Heart left ventricle (tissue), 16 donors: ENCODE results near the gene DUSP7. TPM values are rescaled to one million over a fixed set of nuclear protein-coding genes. Genes with fewer than 3 reads are reported as not detected.

Experiments
- ATAC-seq, 4 donors: fragments of 200-7000 bp; cut with Tn5 transposase; one replicate each; pipeline ENCODE4 v1.9.1; 2020 to 2022; ENCODE audit warnings: moderate library complexity in 4 of 4, mild to moderate bottlenecking in 3 of 4, moderate number of reproducible peaks in 1 of 4
- DNase-seq, 5 donors: peaks; one replicate each; pipeline ENCODE4 v3.0.0-alpha.2; 2020
- H3K27ac ChIP-seq, 12 donors: fragments of 200-600 bp; sonication (generic) in 4 of 12; one replicate each; pipeline versions ENCODE4 v1.5.0 to v1.8.0; 2016 to 2022; ENCODE audit warnings: mild to moderate bottlenecking in 2 of 12
- H3K27me3 ChIP-seq, 9 donors: fragments of 200-600 bp; sonication (generic) in 2 of 9; one replicate each; pipeline versions ENCODE4 v1.5.1 to v1.8.0; 2016 to 2022; ENCODE audit warnings: mild to moderate bottlenecking in 3 of 9
- H3K36me3 ChIP-seq, 9 donors: fragments of 200-600 bp; sonication (generic) in 2 of 9; one replicate each; pipeline versions ENCODE4 v1.5.0 to v1.8.0; 2018 to 2022; ENCODE audit warnings: mild to moderate bottlenecking in 2 of 9
- H3K4me1 ChIP-seq, 12 donors: fragments of 200-600 bp; sonication (generic) in 4 of 12; one replicate each; pipeline versions ENCODE4 v1.5.0 to v1.8.0; 2016 to 2022; ENCODE audit warnings: mild to moderate bottlenecking in 3 of 12
- H3K4me3 ChIP-seq, 12 donors: fragments of 200-600 bp; sonication (generic) in 4 of 12; one replicate each; pipeline versions ENCODE4 v1.5.0 to v1.8.0; 2017 to 2022; ENCODE audit warnings: mild to moderate bottlenecking in 9 of 12, moderate library complexity in 4 of 12
- H3K9me3 ChIP-seq, 12 donors: fragments of 200-600 bp; sonication (generic) in 4 of 12; one replicate each; pipeline versions ENCODE4 v1.5.0 to v1.8.0; 2016 to 2022; ENCODE audit warnings: mild to moderate bottlenecking in 1 of 12
- CTCF ChIP-seq, 12 donors: fragments of 200-600 bp; sonication (generic) in 4 of 12; IDR thresholded peaks; one replicate each; pipeline versions ENCODE4 v1.5.0 to v1.8.0; 2018 to 2022; ENCODE audit warnings: antibody characterized with exemption in 12 of 12, mild to moderate bottlenecking in 5 of 12
- POLR2A ChIP-seq, 2 donors: fragments of 450-650 bp; IDR thresholded peaks; one replicate each; pipeline ENCODE4 v1.6.1; 2017; ENCODE audit warnings: antibody characterized with exemption in 2 of 2, mild to moderate bottlenecking in 2 of 2, moderate library complexity in 2 of 2
- WGBS, 4 donors: extraction: QIAGEN DNeasy Blood & Tissue Kit in 2 of 4; methylation state at CpG; one replicate each; pipeline versions ENCODE4 v1.1.5 to v1.1.7; 2013 to 2018; 5-methylcytosine and 5-hydroxymethylcytosine counted together
- intact Hi-C, 10 donors: fragments of 100-400 bp; cut with DNase I; formaldehyde crosslinking; loops; one replicate each; pipeline versions ENCODE4 v1.11.1 to v1.14.2; 2022
- polyA plus RNA-seq, 2 donors: library from polyadenylated mRNA; stranded (reverse); fragments of 200-250 nt; gene quantifications; one replicate each; pipeline ENCODE4 v1.2.3, GENCODE V29; 2013
- total RNA-seq, 9 donors: library from RNA; depleted of rRNA in 2 of 9; stranded (reverse); fragments of >200 nt in 2 of 9; fragmentation: NEBNext Ultra II Directional in 3 of 9; extraction: Animal tissue kit (Norgen Biotek cat#: 25700) in 3 of 9; gene quantifications; one replicate each; pipeline versions ENCODE4 v1.1.0 to v1.2.4, GENCODE V29; 2016 to 2023
- donor health status: ischemic (EF 13 %, LVEDD 7.1; RV severe dilation, severe dysfunction).
- donor health status: healthy with polysubstance abuse.
- donor health status: DM: no; HTN: yes; CAD: no.
- donor health status: DM: no; HTN: no; CAD: no.
- donor health status: ischemic (EF 25% LVEDD 6.9; RV normal size, moderate dysfunction).
- donor health status: ischemic (EF 25% LVEDD 5.7; RV mildly dilated, moderate dysfunction).
- donor health status: healthy.
- donor health status: DM: yes; HTN: yes; CAD: no.
- donor health status: ischemic (EF 35%, LVEDD 5.7; RV mildly dilated, moderate dysfunction).
- donor health status: nonischemic (EF 11% LVEDD 7.7; RV severe dilation, severe dysfunction).
- donor health status: DM: yes; HTN: yes; CAD: no.
- donor health status: PGD.
- donor health status: ischemic (EF 29% LVEDD 5.4; RV normal size, mild dysfunction).
- donor health status: nonischemic (EF 23%, LVEDD 6.1; RV moderate dilation, normal function).

DUSP7 gene
- total and polyA plus RNA-seq, 11 donors, result 9.2 to 33.2 (median 20.7) TPM

DNA sequence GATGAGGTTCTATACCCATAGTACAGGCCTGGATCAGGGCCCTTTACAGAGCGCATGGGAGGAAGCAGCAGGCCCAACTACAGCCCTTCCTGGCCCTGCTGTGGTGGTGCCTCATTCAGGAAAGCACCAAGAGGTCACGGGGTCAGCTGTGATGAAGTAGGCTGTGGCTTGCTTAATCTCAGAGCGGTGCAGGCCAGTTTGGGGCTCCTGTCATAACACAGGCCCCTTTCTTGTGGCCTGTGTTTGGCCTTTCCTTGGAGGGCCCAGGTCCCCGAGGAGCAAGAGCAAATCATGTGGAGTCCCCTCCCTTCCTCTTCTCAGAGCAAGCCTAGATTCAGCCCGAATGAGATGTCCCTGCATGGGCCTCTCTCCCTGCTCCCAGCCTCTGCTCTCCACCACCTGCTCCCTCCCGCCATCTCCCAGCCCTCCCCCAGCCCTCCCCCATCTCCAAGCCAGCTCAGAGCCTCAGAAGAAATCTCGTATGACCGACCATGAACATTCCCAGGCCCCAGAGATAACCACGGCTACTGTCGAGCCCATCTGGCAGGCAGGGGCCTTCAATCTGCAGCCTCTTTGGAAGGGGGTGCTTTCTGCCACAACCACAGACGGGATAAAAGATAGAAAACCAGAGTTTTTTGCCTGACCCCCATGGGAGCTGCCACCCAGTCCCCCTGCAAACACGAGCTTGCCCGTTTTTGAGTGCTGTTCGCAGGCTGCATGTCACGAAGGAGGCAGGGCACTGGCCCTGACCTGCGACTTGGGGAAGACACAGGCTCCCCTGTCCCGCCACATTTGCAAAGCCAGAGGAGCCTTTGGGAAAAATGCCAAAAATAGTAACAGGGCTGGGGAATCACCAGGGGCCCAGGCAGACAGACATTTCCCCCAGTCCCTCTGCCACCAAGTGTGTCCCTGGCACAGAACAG is 32.3 kb upstream of the DUSP7 start:
- Histone ChIP-seq H3K9me3 (no peaks in the 10 kb centered on the region), H3K27me3 (no peaks in the 10 kb centered on the region), H3K36me3 (no peaks in the 10 kb centered on the region), H3K4me1 (peaks cover 0 to 72% (median 56%) of the 10 kb centered on the region in 12 donors), H3K4me3 (no peak overlapping the region), H3K27ac (peak overlapping the region in 5 of 12 donors; percentile 22 to 86 (median 67))
- peak in 3 of 5 donors; percentile 37 to 52 (median 45) for DNase-seq
- WGBS, 4 donors, result 66 to 77% (median 71%) methylated on average over 17 of the region's 17 CpGs
- peak in 3 of 4 donors; percentile 14 to 23 (median 21) for ATAC-seq
- intact Hi-C loops, result no loop called here
- TF ChIP-seq POLR2A (IDR thresholded peaks at IDR 0.05), result no peak
- no peak for TF ChIP-seq CTCF (IDR thresholded peaks at IDR 0.05)

GRCh38 chr3:52087731-52088130 is 31.4 kb upstream of the DUSP7 start:
- H3K27ac ChIP-seq, result peak overlapping the region in 5 of 12 donors; percentile 3 to 64 (median 41)
- DNase-seq, result peak in 1 of 5 donors; percentile 40
- H3K9me3 ChIP-seq, result no peaks in the 10 kb centered on the region
- no peak for ATAC-seq
- no peaks in the 10 kb centered on the region for H3K36me3 ChIP-seq
- no peaks in the 10 kb centered on the region for H3K27me3 ChIP-seq
- no peak overlapping the region for H3K4me3 ChIP-seq
- peaks cover 0 to 63% (median 53%) of the 10 kb centered on the region in 12 donors for H3K4me1 ChIP-seq
- no peak for TF ChIP-seq CTCF (IDR thresholded peaks at IDR 0.05)
- TF ChIP-seq POLR2A (IDR thresholded peaks at IDR 0.05), result no peak
- 91 to 100% (median 96%) methylated on average over 3 of the region's 3 CpGs for WGBS, 4 donors
- intact Hi-C loops, result no loop called here

GRCh38 chr3:52086976-52087663 is 30.7 kb upstream of the DUSP7 start:
- 67 to 75% (median 69%) methylated on average over 8 of the region's 8 CpGs for WGBS, 4 donors
- H3K9me3 ChIP-seq, result no peaks in the 10 kb centered on the region
- H3K36me3 ChIP-seq, result no peaks in the 10 kb centered on the region
- intact Hi-C loops, result no loop called here
- peak in 1 of 4 donors; percentile 58 for ATAC-seq
- DNase-seq, result peak in 2 of 5 donors; percentile 23 to 29
- TF ChIP-seq POLR2A (IDR thresholded peaks at IDR 0.05) (no peak), CTCF (IDR thresholded peaks at IDR 0.05) (no peak)
- no peaks in the 10 kb centered on the region for H3K27me3 ChIP-seq
- peaks cover 0 to 60% (median 53%) of the 10 kb centered on the region in 12 donors for H3K4me1 ChIP-seq
- H3K27ac ChIP-seq, result peak overlapping the region in 6 of 12 donors; percentile 2 to 64 (median 36)
- H3K4me3 ChIP-seq, result no peak overlapping the region

- peaks cover 0 to 53% (median 49%) of the 10 kb centered on the region in 12 donors for H3K4me1 ChIP-seq
- TF ChIP-seq POLR2A (IDR thresholded peaks at IDR 0.05) (no peak), CTCF (IDR thresholded peaks at IDR 0.05) (no peak)
- no peak for ATAC-seq
- peak in 2 of 5 donors; percentile 6 to 50 for DNase-seq
- no peak overlapping the region for H3K4me3 ChIP-seq
- H3K27ac ChIP-seq, result peak overlapping the region in 5 of 12 donors; percentile 19 to 64 (median 41)
- intact Hi-C loops, result no loop called here
- no peaks in the 10 kb centered on the region for H3K36me3 ChIP-seq
- no peaks in the 10 kb centered on the region for H3K27me3 ChIP-seq
- WGBS, 4 donors, result 95 to 98% (median 96%) methylated on average over 6 of the region's 6 CpGs
- H3K9me3 ChIP-seq, result no peaks in the 10 kb centered on the region
Measured at GRCh38 chr3:52086461-52086860, 30.1 kb upstream of the DUSP7 start.
